Lower lobe of right lung (tissue), 2 donors: ENCODE data around the gene BAX. TPM values are rescaled to one million over a fixed set of nuclear protein-coding genes. Genes with fewer than 3 reads are reported as not detected.

Experiments
- ATAC-seq, 2 donors: fragments of 200-7000 bp; cut with Tn5 transposase; one replicate each; pipeline ENCODE4 v1.9.1; 2020 to 2022; ENCODE audit warnings: mild to moderate bottlenecking in 2 of 2, moderate library complexity in 2 of 2
- DNase-seq: peaks from one replicate; pipeline ENCODE4 v3.0.0-alpha.2; 2020
- H3K27ac ChIP-seq: fragments of 200-600 bp; one replicate; pipeline ENCODE4 v1.8.0; 2022
- H3K27me3 ChIP-seq: fragments of 200-600 bp; one replicate; pipeline ENCODE4 v1.8.0; 2022; ENCODE audit warnings: low read depth
- H3K36me3 ChIP-seq: fragments of 200-600 bp; one replicate; pipeline ENCODE4 v1.8.0; 2022; ENCODE audit warnings: mild to moderate bottlenecking
- H3K4me1 ChIP-seq: fragments of 200-600 bp; one replicate; pipeline ENCODE4 v1.8.0; 2022
- H3K4me3 ChIP-seq: fragments of 200-600 bp; one replicate; pipeline ENCODE4 v1.8.0; 2022; ENCODE audit warnings: mild to moderate bottlenecking
- H3K9me3 ChIP-seq: fragments of 200-600 bp; one replicate; pipeline ENCODE4 v1.8.0; 2022
- intact Hi-C: fragments of 100-400 bp; cut with DNase I; formaldehyde crosslinking; loops from one replicate; pipeline ENCODE4 v1.11.0; 2022
- total RNA-seq: library from RNA; stranded (reverse); fragmentation: NEBNext Ultra II Directional; extraction: Animal tissue kit (Norgen Biotek cat#: 25700); gene quantifications from one replicate; pipeline ENCODE4 v1.2.1, GENCODE V29; 2021
- TF ChIP-seq, protein P1 (sequence below): fragments of 200-600 bp; IDR thresholded peaks from one replicate; pipeline ENCODE4 v1.8.0; 2022; ENCODE audit warnings: antibody characterized with exemption, mild to moderate bottlenecking
- donor health status: DM: no; HTN: yes; CAD: no; lungs with severe emphysema.

The BAX gene
- total RNA-seq, 1 donor from 2014 or later, result 142 TPM

DNA sequence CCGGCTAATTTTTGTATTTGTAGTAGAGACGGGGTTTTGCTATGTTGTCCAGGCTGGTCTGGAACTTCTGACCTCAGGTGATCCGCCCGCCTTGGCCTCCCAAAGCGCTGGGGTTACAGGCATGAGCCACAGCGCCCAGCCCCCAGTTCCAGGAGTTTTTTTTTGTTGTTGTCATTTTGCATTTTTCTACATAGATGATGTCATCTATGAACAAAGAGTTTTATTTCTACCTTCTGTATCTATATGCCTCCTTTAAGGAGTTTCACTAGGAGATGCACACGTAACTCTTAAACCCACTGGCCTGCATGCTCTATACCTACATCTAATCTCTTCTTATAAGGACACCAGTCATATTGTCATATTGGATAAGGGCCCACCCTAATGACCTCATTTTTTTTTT lies 16.4 kb upstream of the BAX start:
- intact Hi-C loops, result no loop called here
- no peak overlapping the region for H3K4me3 ChIP-seq
- H3K9me3 ChIP-seq, result peaks cover 6% of the 10 kb centered on the region
- TF ChIP-seq, protein P1, sequence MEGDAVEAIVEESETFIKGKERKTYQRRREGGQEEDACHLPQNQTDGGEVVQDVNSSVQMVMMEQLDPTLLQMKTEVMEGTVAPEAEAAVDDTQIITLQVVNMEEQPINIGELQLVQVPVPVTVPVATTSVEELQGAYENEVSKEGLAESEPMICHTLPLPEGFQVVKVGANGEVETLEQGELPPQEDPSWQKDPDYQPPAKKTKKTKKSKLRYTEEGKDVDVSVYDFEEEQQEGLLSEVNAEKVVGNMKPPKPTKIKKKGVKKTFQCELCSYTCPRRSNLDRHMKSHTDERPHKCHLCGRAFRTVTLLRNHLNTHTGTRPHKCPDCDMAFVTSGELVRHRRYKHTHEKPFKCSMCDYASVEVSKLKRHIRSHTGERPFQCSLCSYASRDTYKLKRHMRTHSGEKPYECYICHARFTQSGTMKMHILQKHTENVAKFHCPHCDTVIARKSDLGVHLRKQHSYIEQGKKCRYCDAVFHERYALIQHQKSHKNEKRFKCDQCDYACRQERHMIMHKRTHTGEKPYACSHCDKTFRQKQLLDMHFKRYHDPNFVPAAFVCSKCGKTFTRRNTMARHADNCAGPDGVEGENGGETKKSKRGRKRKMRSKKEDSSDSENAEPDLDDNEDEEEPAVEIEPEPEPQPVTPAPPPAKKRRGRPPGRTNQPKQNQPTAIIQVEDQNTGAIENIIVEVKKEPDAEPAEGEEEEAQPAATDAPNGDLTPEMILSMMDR, result no peak
- no peaks in the 10 kb centered on the region for H3K36me3 ChIP-seq
- H3K4me1 ChIP-seq, result peaks cover 11% of the 10 kb centered on the region
- ATAC-seq (no peak), DNase-seq (no peak)
- no peaks in the 10 kb centered on the region for H3K27me3 ChIP-seq
- no peak overlapping the region for H3K27ac ChIP-seq

DNA sequence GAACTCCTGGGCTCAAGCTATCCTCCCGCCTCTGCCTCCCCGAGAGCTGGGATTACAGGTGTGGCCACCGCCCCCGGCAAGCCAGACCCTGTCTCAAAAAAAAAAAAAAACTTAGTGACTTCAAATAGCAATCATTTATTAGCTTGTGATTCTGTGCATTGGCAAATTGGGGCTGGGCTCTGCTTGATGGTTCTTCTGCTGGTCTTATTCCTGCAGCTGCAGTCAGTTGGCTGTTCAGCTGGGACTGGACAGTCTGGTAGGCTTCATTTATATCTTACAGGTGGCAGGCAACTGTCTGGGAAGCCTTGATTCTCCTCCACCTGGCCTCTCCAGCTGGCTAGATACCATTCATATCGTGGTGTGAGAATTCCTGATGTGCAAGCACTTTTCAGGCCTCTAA lies 13.8 kb upstream of the BAX start:
- intact Hi-C loops, result no loop called here
- TF ChIP-seq, protein P1, result no peak

DNA sequence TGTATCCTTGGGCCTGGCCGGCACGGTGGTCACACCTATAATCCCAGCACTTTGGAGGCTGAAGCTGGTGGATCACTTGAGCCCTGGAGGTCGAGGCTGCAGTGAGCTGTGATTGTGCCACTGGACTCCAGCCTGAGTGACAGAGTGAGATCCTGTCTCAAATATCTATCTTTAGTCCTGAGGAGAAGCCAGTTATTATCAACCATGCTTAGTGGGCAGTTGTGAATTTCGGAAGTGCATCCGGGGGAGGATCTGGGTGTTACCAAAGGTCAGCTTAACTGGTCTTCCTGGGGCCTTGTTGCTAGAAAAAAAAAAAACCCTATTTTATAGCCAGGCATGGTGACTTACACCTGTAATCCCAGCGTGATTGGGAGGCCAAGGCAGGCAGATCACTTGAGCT lies 11.6 kb upstream of the BAX start:
- intact Hi-C loops, result no loop called here
- H3K27ac ChIP-seq, result no peak overlapping the region
- H3K4me3 ChIP-seq, result no peak overlapping the region
- DNase-seq (no peak), ATAC-seq (no peak)
- H3K9me3 ChIP-seq, result peaks cover 13% of the 10 kb centered on the region
- H3K27me3 ChIP-seq, result no peaks in the 10 kb centered on the region
- no peaks in the 10 kb centered on the region for H3K4me1 ChIP-seq
- H3K36me3 ChIP-seq, result no peaks in the 10 kb centered on the region
- TF ChIP-seq, protein P1, result no peak

More for the DNA sequence above, 13.8 kb upstream of the BAX start:
- Histone ChIP-seq H3K4me1 (no peaks in the 10 kb centered on the region), H3K27me3 (no peaks in the 10 kb centered on the region), H3K4me3 (no peak overlapping the region), H3K36me3 (no peaks in the 10 kb centered on the region), H3K27ac (no peak overlapping the region), H3K9me3 (peaks cover 6% of the 10 kb centered on the region)
- DNase-seq (no peak), ATAC-seq (no peak)

DNA sequence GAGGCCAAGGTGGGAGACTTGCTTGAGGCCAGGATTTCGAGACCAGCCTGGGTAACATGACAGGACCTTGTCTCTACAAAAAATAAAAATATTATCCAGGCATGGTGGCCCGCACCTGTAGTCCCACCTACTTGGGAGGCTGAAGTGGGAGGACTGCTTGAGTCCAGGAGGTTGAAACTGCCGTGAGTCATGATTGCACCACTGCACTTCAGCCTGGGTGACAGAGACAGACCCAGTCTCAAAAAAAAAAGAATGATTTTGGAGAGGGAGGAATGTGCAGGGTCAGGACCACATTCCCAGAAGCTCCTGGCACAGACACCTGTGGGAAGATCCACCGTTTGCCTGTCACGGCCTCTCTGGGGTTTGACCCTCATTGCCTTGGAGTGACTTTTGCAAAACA lies 9.3 kb upstream of the BAX start:
- Histone ChIP-seq H3K36me3 (no peaks in the 10 kb centered on the region), H3K4me3 (no peak overlapping the region), H3K4me1 (no peaks in the 10 kb centered on the region), H3K27me3 (no peaks in the 10 kb centered on the region), H3K27ac (no peak overlapping the region), H3K9me3 (peaks cover 13% of the 10 kb centered on the region)
- intact Hi-C loops, result no loop called here
- DNase-seq, result no peak
- TF ChIP-seq, protein P1, result no peak
- ATAC-seq, result no peak

DNA sequence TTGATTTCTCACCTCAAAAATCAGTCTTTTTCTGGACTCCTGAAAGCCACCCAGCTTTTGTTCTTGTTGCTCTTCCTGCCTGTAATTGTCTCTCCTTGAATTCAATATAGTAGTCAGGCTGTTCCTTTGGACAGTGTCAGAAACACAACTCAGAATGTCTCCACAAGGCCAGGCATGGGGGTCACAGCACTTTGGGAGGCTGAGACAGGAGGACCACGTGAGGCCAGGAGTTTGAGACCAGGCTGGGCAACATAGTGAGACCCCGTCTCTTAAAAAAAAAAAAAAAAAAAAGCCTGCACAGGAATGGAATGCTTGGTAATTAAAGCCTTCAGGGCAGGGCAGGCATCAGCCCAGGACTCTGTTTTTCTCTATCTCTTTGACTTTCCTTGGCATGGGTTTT lies 8.9 kb upstream of the BAX start:
- TF ChIP-seq, protein P1, result no peak
- H3K36me3 ChIP-seq, result no peaks in the 10 kb centered on the region
- no peak overlapping the region for H3K4me3 ChIP-seq
- DNase-seq, result no peak
- H3K27me3 ChIP-seq, result no peaks in the 10 kb centered on the region
- no peaks in the 10 kb centered on the region for H3K4me1 ChIP-seq
- no peak overlapping the region for H3K27ac ChIP-seq
- H3K9me3 ChIP-seq, result peaks cover 9% of the 10 kb centered on the region
- no peak for ATAC-seq
- intact Hi-C loops, result no loop called here
